Gastrocnemius medialis (tissue), 4 donors: ENCODE measurements around the gene LRRC2.

Experiments
- CTCF ChIP-seq, 5 experiments: fragments of 450-650 bp in 3 of 5; fragments of 200-600 bp in 2 of 5; sonication (generic) in 2 of 5; IDR thresholded peaks in 4 of 5; conservative IDR thresholded peaks in 1 of 5; 1 replicate in 4 of 5; 2 replicates in 1 of 5; pipeline ENCODE4 v1.5.1; 2016 to 2019; ENCODE audit warnings: antibody characterized with exemption in 5 of 5, mild to moderate bottlenecking in 3 of 5, moderate library complexity in 3 of 5
- POLR2A ChIP-seq, 2 donors: fragments of 450-650 bp; IDR thresholded peaks; one replicate each; pipeline ENCODE4 v1.6.1; 2017; ENCODE audit warnings: antibody characterized with exemption in 2 of 2, mild to moderate bottlenecking in 2 of 2, moderate library complexity in 2 of 2

DNA sequence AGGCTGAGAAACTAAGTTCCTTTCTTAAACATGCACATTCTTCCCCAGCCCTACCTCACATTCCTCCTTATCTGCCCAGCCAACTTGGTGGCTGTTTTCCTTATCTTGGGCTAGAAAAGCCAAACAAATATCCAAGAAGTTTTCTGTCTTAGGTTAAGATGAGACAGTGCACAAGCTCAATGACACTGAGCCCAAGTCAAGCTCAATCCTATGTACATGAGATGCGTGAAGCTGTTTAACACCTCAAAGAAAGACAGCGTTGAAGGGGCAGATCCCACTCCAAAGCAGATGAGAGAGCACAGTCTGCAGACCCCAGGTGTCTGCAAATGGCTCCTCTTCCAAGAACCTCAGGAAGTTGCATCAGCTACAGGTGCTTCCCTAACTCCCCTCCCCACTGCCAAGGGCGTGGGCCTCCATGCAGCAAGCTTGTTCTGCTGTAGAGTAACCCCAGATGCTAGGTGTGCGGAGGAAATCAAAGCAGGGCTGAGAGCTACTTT lies 16.6 kb downstream of the LRRC2 start:
- no peak for TF ChIP-seq CTCF (IDR thresholded peaks at IDR 0.05 in 4 of 5, conservative IDR thresholded peaks at IDR 0.05 in 1 of 5)
- no peak for TF ChIP-seq POLR2A (IDR thresholded peaks at IDR 0.05)
